HG03457 (cell line): Measurements from ENCODE around the gene ATXN1.
"Not testable (repeated sequence)": the region's sequence is repeated elsewhere in the genome, so short reads cannot be mapped to it uniquely, and the experiment has no call there.

Experiments
- ATAC-seq: cut with Tn5 transposase; IDR thresholded peaks from one replicate; pipeline ENCODE4 v1.9.1; 2021; ENCODE audit warnings: moderate number of reproducible peaks; ENCODE audit not compliant: unreplicated experiment

ATXN1 gene

GRCh38 chr6:16760516-16761470 is at the start of gene ATXN1:
Gene ATXN1 (minus strand): TSS chr6:16761460.
- ATAC-seq: no peak

- no peak for ATAC-seq
These were observed 49.2 kb upstream of the ATXN1 start for GRCh38 chr6:16810411-16810810.

GRCh38 chr6:16809753-16810358 is 48.6 kb upstream of the ATXN1 start:
- ATAC-seq: no peak

- ATAC-seq: no peak
These were observed 46.7 kb upstream of the ATXN1 start for GRCh38 chr6:16807956-16808355.

GRCh38 chr6:16806363-16806762 is 45.1 kb upstream of the ATXN1 start:
- ATAC-seq: no peak

GRCh38 chr6:16805243-16805950 is 44.1 kb upstream of the ATXN1 start:
- no peak for ATAC-seq

- ATAC-seq: no peak
These were observed 43.4 kb upstream of the ATXN1 start for GRCh38 chr6:16804546-16805242.

GRCh38 chr6:16803294-16804200 is 42.3 kb upstream of the ATXN1 start:
- no peak for ATAC-seq

- ATAC-seq: no peak
These were observed 40.8 kb upstream of the ATXN1 start for GRCh38 chr6:16802071-16802470.

GRCh38 chr6:16800942-16801341 is 39.7 kb upstream of the ATXN1 start:
- ATAC-seq: no peak

GRCh38 chr6:16800341-16800740 is 39.1 kb upstream of the ATXN1 start:
- no peak for ATAC-seq

GRCh38 chr6:16799279-16800193 is 38.3 kb upstream of the ATXN1 start:
- ATAC-seq: no peak

- ATAC-seq: no peak
These were observed 32.7 kb upstream of the ATXN1 start for GRCh38 chr6:16793828-16794412.

GRCh38 chr6:16789329-16790038 is 28.2 kb upstream of the ATXN1 start:
- ATAC-seq: no peak

- no peak for ATAC-seq
These were observed 25.9 kb upstream of the ATXN1 start for GRCh38 chr6:16787128-16787682.

- no peak for ATAC-seq
These were observed 24.2 kb upstream of the ATXN1 start for GRCh38 chr6:16785496-16785895.

GRCh38 chr6:16784957-16785356 is 23.7 kb upstream of the ATXN1 start:
- not testable (repeated sequence) for ATAC-seq
